Stromal cell of bone marrow (primary cell): ENCODE data around the gene SPG21.

Experiments used
- DNase-seq: peaks from one replicate; pipeline ENCODE4 v3.0.0-alpha.2; 2012; ENCODE audit warnings: low read depth

The SPG21 gene

GRCh38 chr15:64991536-64992135, 1.9 kb upstream of the SPG21 start:
- no peak for DNase-seq

GRCh38 chr15:64990168-64990470, 405 bp upstream of the SPG21 start:
- no peak for DNase-seq

GRCh38 chr15:64987136-64987535, 2.6 kb downstream of the SPG21 start:
- DNase-seq: no peak

GRCh38 chr15:64985366-64986033, 4.2 kb downstream of the SPG21 start:
- DNase-seq: no peak

- no peak for DNase-seq
Observed at GRCh38 chr15:64982472-64982871, 7.2 kb downstream of the SPG21 start.

- no peak for DNase-seq
Observed at GRCh38 chr15:64981812-64982431, 7.8 kb downstream of the SPG21 start.

- DNase-seq: no peak
Observed at GRCh38 chr15:64979252-64979710, 10.4 kb downstream of the SPG21 start.

- DNase-seq: peak; percentile 11
Observed at GRCh38 chr15:64975390-64975789, 14.3 kb downstream of the SPG21 start.

- DNase-seq: no peak
Observed at GRCh38 chr15:64970698-64971097, 19.0 kb downstream of the SPG21 start.

GRCh38 chr15:64969401-64969800, 20.3 kb downstream of the SPG21 start:
- no peak for DNase-seq

GRCh38 chr15:64961013-64961412, 28.7 kb downstream of the SPG21 start:
- no peak for DNase-seq

GRCh38 chr15:64960153-64960552, 29.6 kb downstream of the SPG21 start:
- DNase-seq: no peak

GRCh38 chr15:64959128-64959527, 30.6 kb downstream of the SPG21 start:
- no peak for DNase-seq

GRCh38 chr15:64954395-64954794, 35.3 kb downstream of the SPG21 start:
- no peak for DNase-seq

- no peak for DNase-seq
Observed at GRCh38 chr15:64951777-64952418, 37.8 kb downstream of the SPG21 start.

- no peak for DNase-seq
Observed at GRCh38 chr15:64950888-64951287, 38.8 kb downstream of the SPG21 start.

- no peak for DNase-seq
Observed at GRCh38 chr15:64949383-64950186, 40.1 kb downstream of the SPG21 start.

GRCh38 chr15:64948916-64949315, 40.8 kb downstream of the SPG21 start:
- DNase-seq: no peak

GRCh38 chr15:64947211-64947610, 42.5 kb downstream of the SPG21 start:
- DNase-seq: no peak

GRCh38 chr15:64944961-64945360, 44.8 kb downstream of the SPG21 start:
- DNase-seq: no peak

GRCh38 chr15:64943512-64944225, 46.0 kb downstream of the SPG21 start:
- no peak for DNase-seq

- no peak for DNase-seq
Observed at GRCh38 chr15:64942356-64942755, 47.4 kb downstream of the SPG21 start.
